ENCODE data around the gene INHA. TPM values are rescaled to one million over a fixed set of nuclear protein-coding genes. Genes with fewer than 3 reads are reported as not detected.

The INHA gene
- total RNA-seq, 2 donors from 2014 or later = not detected

GRCh38 chr2:219567791-219568361 is 4.2 kb upstream of the INHA start:
- Mint-ChIP-seq H3K4me3 (no peak overlapping the region), H3K27ac (no peak overlapping the region), H3K36me3 (no peaks in the 10 kb centered on the region), H3K27me3 (peaks cover 20 to 33% of the 10 kb centered on the region in 2 donors), H3K4me1 (ENCODE audit: low read depth in 2 of 2) (peaks cover 0 to 4% of the 10 kb centered on the region in 2 donors), H3K9me3 (no peaks in the 10 kb centered on the region)
- DNase-seq (ENCODE audit: low spot score) = no peak
- ATAC-seq = no peak

DNA sequence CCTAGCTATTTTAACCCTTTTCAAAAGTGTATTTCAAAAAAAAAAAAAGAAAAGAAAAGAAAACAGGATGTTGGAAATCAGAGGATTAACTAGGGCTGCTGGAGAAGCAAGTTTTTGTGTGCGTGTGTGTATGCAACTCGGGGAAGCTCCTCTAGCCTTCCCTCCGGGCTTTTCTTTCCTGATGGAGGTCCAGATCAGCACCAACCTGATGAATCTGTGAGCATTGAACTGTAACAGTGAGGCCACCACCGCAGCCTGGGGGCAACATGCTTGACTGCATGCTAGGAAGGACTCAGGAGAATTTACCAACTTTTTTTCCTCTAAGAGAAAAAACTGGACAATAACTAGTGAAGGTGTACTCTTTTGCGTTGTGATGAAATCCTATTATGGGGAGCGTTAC is 3.1 kb upstream of the INHA start:
- no peak overlapping the region for H3K4me3 Mint-ChIP-seq
- DNase-seq (ENCODE audit: low spot score) (no peak), ATAC-seq (no peak)
- H3K27ac Mint-ChIP-seq = no peak overlapping the region
- H3K36me3 Mint-ChIP-seq = no peaks in the 10 kb centered on the region
- peaks cover 0 to 4% of the 10 kb centered on the region in 2 donors for H3K4me1 Mint-ChIP-seq (ENCODE audit: low read depth in 2 of 2)
- no peaks in the 10 kb centered on the region for H3K9me3 Mint-ChIP-seq
- H3K27me3 Mint-ChIP-seq = peaks cover 28 to 40% of the 10 kb centered on the region in 2 donors

GRCh38 chr2:219569635-219570034 is 2.5 kb upstream of the INHA start:
- no peak for ATAC-seq
- no peaks in the 10 kb centered on the region for H3K9me3 Mint-ChIP-seq
- H3K27me3 Mint-ChIP-seq = peaks cover 28 to 37% of the 10 kb centered on the region in 2 donors
- H3K4me3 Mint-ChIP-seq = peak overlapping the region; percentile 6
- no peak overlapping the region for H3K27ac Mint-ChIP-seq
- H3K4me1 Mint-ChIP-seq (ENCODE audit: low read depth in 2 of 2) = peaks cover 0 to 4% of the 10 kb centered on the region in 2 donors
- DNase-seq (ENCODE audit: low spot score) = no peak
- H3K36me3 Mint-ChIP-seq = no peaks in the 10 kb centered on the region

DNA sequence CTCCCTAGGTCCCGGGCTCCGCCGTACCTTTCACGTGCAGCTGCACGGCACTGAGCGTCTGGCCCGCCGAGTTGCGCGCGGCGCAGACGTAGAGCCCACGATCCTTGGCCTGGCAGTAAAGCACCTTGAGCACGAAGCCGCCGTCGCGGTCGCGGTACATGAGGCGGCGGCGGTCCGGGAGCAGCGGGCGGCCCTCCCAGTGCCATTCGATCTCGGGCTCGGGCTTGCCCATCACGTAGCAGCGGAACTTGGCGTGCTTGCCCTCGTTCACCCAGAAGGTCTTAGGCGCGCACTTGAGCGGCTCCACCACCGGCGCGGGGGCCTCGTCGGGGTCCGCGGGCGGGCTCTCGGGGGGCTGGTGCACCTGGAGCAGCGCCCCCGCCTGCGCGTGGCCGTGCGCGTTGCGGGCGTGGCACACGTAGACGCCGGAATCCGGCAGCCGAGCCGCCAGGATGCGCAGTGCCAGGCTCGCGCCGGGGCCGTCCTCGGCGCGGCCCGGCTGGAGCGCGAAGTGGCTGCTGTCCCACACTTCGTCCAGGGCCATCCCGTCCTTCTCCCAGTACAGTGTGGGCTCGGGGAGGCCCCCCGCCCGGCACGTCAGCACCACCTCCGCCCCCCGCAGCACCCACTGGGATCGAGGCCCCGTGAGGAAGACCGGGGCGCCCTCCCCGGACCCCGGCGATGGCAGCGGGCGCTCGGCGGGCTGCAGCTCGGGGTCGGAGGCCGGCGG is 1.8 kb upstream of the INHA start:
- no peak overlapping the region for H3K27ac Mint-ChIP-seq
- peaks cover 30 to 36% of the 10 kb centered on the region in 2 donors for H3K27me3 Mint-ChIP-seq
- no peak for DNase-seq (ENCODE audit: low spot score)

DNA sequence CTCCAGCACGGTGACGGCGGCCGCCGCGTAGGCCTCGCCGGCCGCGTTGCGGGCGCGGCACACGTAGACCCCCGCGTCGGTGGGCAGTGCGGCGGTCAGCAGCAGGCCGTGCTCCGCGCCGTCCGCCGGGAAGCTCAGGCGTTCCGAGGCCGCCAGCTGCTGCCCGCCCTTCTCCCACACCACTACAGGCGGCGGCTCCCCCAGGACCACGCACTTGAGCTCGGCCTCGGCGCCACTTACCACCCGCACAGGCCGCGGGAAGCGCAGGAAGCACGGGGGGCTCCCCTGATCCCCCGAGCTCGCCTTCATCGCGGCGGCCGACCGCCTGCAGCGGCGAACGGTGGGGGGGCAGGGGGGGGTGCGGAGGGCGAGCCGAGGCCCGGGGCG is 1.2 kb upstream of the INHA start:
- Mint-ChIP-seq H3K4me3 (no peak overlapping the region), H3K4me1 (ENCODE audit: low read depth in 2 of 2) (peaks cover 0 to 4% of the 10 kb centered on the region in 2 donors), H3K27me3 (peaks cover 35 to 38% of the 10 kb centered on the region in 2 donors), H3K9me3 (no peaks in the 10 kb centered on the region), H3K36me3 (no peaks in the 10 kb centered on the region), H3K27ac (no peak overlapping the region)
- ATAC-seq (no peak), DNase-seq (ENCODE audit: low spot score) (no peak)

More for the DNA sequence above, 1.8 kb upstream of the INHA start:
- ATAC-seq = no peak
- Mint-ChIP-seq H3K4me1 (ENCODE audit: low read depth in 2 of 2) (peaks cover 0 to 4% of the 10 kb centered on the region in 2 donors), H3K9me3 (no peaks in the 10 kb centered on the region), H3K4me3 (peak overlapping the region; percentile 6), H3K36me3 (no peaks in the 10 kb centered on the region)

DNA sequence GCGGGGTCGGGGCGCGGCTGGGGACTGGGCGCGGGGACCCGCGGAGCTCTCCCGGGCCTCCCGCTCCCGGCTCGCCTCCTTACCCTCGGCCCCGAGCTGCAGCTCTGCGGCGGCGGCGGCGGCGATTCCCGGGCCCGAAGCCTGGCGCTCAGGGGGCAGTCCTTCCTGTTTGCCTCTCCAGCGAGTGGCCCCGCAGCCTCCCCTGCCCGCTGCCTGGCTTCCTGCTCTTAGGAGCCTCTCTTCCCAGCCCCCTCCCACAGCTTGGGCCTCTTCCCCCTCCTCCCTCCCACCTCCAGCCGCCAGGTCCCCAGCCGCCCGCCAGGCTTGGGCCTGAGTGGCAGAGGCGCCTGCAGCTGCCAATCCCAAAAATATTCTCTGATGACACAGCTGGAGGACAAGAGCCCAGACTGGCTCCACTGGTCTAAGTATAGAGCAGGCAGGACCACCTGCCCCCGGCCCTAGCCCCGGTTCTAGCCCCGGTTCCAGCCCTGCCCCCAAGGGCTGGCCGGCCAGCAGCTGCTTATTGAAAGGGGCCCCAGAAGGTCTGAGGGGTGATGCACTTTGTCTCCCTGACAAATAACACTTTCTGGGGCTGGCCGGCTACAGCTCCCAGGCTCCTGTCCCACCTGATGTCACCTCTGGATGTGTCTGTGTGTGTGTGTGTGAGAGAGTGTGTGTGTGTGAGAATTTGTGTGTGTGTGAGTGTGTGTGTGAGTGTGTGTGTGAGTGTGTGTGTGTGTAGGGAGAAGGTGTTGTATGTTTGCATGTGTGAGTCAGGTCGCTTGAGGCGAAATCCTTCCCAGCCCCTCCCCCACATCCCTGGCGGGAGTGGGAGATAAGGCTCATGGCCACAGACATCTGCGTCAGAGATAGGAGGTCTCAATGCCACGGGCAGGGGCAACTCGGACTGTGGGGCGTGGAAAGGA is 536 bp upstream of the INHA start, which contains the start of gene OBSL1:
OBSL1 (minus strand) TSS at position 229 of the 926 bp plus-strand sequence. CDS start 307 bp downstream, outside the sequence.
- peak within 1 kb of the TSS; percentile 20 for H3K4me3 Mint-ChIP-seq
- H3K4me1 Mint-ChIP-seq (ENCODE audit: low read depth in 2 of 2) = peaks cover 0 to 4% of the 10 kb centered on the region in 2 donors
- H3K27ac Mint-ChIP-seq = no peak within 1 kb of the TSS
- no peaks in the 10 kb centered on the region for H3K9me3 Mint-ChIP-seq
- DNase-seq (ENCODE audit: low spot score) = no peak
- peaks cover 33 to 41% of the 10 kb centered on the region in 2 donors for H3K27me3 Mint-ChIP-seq
- ATAC-seq = peak in 1 of 2 donors; percentile 29
- no peaks in the 10 kb centered on the region for H3K36me3 Mint-ChIP-seq

DNA sequence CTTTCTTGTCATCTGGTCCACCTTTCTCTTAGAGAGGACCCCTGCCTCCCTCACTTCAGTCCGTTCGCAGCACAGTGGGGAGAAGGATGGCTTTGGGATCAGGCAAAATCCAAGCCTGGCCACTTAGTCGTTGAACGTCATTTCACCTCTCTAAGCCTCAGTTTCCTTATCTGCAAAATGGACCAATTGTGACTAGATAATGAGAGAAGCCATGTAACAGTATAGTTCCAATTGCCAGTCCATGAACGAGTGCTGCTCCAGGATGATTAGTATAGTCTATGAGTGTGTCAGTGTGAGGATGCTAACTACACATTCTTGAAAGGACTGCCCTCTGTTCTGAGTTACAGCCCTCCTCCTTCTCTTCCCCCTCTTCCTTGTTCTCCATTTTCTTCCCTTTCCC is 1.1 kb downstream of the INHA start:
- peaks cover 0 to 4% of the 10 kb centered on the region in 2 donors for H3K4me1 Mint-ChIP-seq (ENCODE audit: low read depth in 2 of 2)
- no peaks in the 10 kb centered on the region for H3K9me3 Mint-ChIP-seq
- ATAC-seq (no peak), DNase-seq (ENCODE audit: low spot score) (no peak)
- no peaks in the 10 kb centered on the region for H3K36me3 Mint-ChIP-seq
- no peak overlapping the region for H3K27ac Mint-ChIP-seq
- peaks cover 34 to 48% of the 10 kb centered on the region in 2 donors for H3K27me3 Mint-ChIP-seq
- no peak overlapping the region for H3K4me3 Mint-ChIP-seq

- Mint-ChIP-seq H3K36me3 (no peaks in the 10 kb centered on the region), H3K27ac (no peak overlapping the region), H3K27me3 (peaks cover 33 to 51% of the 10 kb centered on the region in 2 donors), H3K4me3 (no peak overlapping the region), H3K4me1 (ENCODE audit: low read depth in 2 of 2) (peaks cover 4 to 6% of the 10 kb centered on the region in 2 donors), H3K9me3 (no peaks in the 10 kb centered on the region)
- ATAC-seq (peak in 1 of 2 donors; percentile 25), DNase-seq (ENCODE audit: low spot score) (no peak)
Measured at GRCh38 chr2:219574484-219575311, 2.6 kb downstream of the INHA start.

- DNase-seq (ENCODE audit: low spot score) = no peak
- Mint-ChIP-seq H3K4me3 (no peak overlapping the region), H3K4me1 (ENCODE audit: low read depth in 2 of 2) (peaks cover 4 to 6% of the 10 kb centered on the region in 2 donors), H3K36me3 (no peaks in the 10 kb centered on the region), H3K9me3 (no peaks in the 10 kb centered on the region), H3K27me3 (peaks cover 31 to 48% of the 10 kb centered on the region in 2 donors), H3K27ac (no peak overlapping the region)
- ATAC-seq = no peak
Measured at GRCh38 chr2:219575566-219576504, 3.7 kb downstream of the INHA start.

- Mint-ChIP-seq H3K27ac (no peak overlapping the region), H3K9me3 (no peaks in the 10 kb centered on the region), H3K27me3 (peaks cover 30 to 45% of the 10 kb centered on the region in 2 donors), H3K4me3 (no peak overlapping the region), H3K4me1 (ENCODE audit: low read depth in 2 of 2) (peaks cover 4 to 5% of the 10 kb centered on the region in 2 donors), H3K36me3 (no peaks in the 10 kb centered on the region)
- no peak for ATAC-seq
- no peak for DNase-seq (ENCODE audit: low spot score)
Measured at GRCh38 chr2:219576505-219577388, 4.6 kb downstream of the INHA start.

DNA sequence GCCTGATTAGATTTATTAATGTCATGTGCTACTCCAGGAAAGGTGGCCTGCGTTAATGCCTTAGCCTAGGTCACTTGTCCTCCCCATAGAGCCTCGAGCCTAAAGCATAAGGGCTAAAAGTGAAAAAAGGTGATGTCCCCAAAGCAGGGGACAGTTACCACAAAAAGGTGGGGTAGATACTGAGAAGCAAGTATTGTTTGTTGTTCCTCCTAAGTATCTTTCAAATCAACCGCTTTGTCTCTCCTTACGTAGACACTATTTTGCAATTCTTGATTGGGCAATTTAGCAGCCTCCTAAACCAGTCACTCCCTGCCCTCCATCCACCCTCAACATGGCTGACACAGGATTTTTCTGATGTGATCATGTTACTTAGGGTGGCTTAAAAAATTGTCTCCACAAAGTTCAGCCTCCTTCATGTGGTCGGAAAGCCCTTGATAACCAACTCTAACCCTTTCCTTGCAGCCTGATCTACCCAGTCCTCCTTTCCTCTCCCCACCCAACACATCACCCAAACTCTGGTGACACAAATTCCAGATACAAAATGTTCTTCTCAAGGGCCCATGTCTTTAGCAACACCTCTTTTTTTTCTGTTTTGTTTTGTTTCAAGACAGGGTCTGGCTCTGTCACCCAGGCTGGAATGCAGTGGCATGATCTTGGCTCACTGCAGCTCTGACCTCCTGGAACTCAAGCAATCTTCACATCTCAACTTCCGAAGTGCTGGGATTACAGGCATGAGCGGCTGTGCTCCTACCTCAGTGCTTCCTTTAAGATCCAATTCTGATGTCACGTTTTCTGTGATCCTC is 6.9 kb downstream of the INHA start:
- no peaks in the 10 kb centered on the region for H3K9me3 Mint-ChIP-seq
- H3K27me3 Mint-ChIP-seq = peaks cover 19 to 29% of the 10 kb centered on the region in 2 donors
- peaks cover 2 to 4% of the 10 kb centered on the region in 2 donors for H3K4me1 Mint-ChIP-seq (ENCODE audit: low read depth in 2 of 2)
- peak in 1 of 2 donors; percentile 28 for ATAC-seq
- H3K4me3 Mint-ChIP-seq = no peak overlapping the region
- H3K27ac Mint-ChIP-seq = peak overlapping the region in 1 of 2 donors; percentile 53
- DNase-seq (ENCODE audit: low spot score) = no peak
- no peaks in the 10 kb centered on the region for H3K36me3 Mint-ChIP-seq
